ENCODE measurements around the gene LAT.

- TF ChIP-seq, protein P1, sequence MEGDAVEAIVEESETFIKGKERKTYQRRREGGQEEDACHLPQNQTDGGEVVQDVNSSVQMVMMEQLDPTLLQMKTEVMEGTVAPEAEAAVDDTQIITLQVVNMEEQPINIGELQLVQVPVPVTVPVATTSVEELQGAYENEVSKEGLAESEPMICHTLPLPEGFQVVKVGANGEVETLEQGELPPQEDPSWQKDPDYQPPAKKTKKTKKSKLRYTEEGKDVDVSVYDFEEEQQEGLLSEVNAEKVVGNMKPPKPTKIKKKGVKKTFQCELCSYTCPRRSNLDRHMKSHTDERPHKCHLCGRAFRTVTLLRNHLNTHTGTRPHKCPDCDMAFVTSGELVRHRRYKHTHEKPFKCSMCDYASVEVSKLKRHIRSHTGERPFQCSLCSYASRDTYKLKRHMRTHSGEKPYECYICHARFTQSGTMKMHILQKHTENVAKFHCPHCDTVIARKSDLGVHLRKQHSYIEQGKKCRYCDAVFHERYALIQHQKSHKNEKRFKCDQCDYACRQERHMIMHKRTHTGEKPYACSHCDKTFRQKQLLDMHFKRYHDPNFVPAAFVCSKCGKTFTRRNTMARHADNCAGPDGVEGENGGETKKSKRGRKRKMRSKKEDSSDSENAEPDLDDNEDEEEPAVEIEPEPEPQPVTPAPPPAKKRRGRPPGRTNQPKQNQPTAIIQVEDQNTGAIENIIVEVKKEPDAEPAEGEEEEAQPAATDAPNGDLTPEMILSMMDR (IDR thresholded peaks at IDR 0.05 in 8 of 11, conservative IDR thresholded peaks at IDR 0.05 in 3 of 11): no peak
- TF ChIP-seq POLR2AphosphoS5 (IDR thresholded peaks at IDR 0.05): no peak
These were observed 20.4 kb upstream of the LAT start for GRCh38 chr16:28964496-28964895.

Measured in spleen (tissue), 7 donors.